GM12891 (cell line): ENCODE results near the gene ASGR1.

Experiments
- POLR2AphosphoS5 ChIP-seq: IDR thresholded peaks from 2 replicates; pipeline ENCODE4 v1.6.1; 2011; ENCODE audit warnings: low read depth, low read length, control low read depth
- POU2F2 ChIP-seq: IDR thresholded peaks from 2 replicates; pipeline ENCODE4 v1.6.1; 2011; ENCODE audit warnings: low read depth, mild to moderate bottlenecking, control low read depth, low read length, moderate library complexity

GRCh38 chr17:7226721-7227710 is 47.8 kb upstream of the ASGR1 start:
- no peak for TF ChIP-seq POLR2AphosphoS5
- TF ChIP-seq POU2F2 = no peak
